ENCODE data around the gene NSD2. TPM values are rescaled to one million over a fixed set of nuclear protein-coding genes. Genes with fewer than 3 reads are reported as not detected.

Gene NSD2
- total and polyA plus RNA-seq, 7 donors = 7.2 to 57.9 (median 36.0) TPM

DNA sequence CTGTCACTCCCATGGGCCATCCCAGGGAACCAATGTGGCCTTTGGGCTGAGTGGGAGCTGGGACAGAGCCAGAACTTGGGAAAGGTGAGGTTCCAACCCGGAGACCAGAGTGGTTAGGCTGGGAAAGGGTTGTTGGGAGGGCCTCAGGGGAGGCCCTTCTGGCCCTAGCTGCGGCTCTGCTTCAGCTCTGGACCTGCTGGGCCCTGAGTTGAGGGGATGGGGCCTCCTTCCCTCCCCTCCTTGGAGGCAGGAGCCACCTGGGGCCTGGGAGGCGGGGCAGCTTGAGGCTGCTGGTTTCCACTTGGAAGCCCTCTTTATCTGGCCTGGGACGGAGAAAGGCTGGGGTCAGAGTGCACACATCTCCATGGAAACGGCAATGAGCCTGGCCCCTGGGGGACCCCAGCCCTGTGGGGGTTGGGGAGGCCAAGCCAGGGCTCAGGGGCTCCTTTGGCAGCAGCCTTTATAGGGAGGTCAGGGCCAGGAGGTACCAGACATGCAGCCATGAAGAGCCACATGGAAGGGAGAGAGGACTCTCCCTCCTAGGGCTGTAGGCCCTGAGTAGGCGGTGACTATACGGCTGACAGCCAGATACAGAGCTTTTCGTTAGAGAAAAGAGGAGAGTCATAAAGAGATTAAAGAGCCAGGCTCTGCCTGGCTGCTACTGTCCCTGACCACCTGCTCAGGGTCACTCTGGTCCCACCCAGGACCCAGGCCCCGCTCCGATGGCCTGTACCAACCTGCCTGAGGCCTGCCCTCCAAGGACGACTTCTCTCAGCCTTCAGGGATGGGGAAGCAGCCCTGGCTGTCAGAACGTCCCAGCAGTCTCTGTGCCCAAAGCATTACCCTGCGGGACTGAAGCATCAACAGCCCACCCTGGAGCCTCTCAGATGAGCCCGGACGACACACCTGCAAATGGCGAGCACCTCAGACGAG, 6.9 kb upstream of the NSD2 start:
- Histone ChIP-seq H3K27me3 (peaks cover 3 to 57% (median 49%) of the 10 kb centered on the region in 3 donors), H3K27ac (no peak overlapping the region), H3K4me1 (peaks cover 0 to 4% (median 0%) of the 10 kb centered on the region in 4 donors), H3K36me3 (no peaks in the 10 kb centered on the region), H3K4me3 (no peak overlapping the region), H3K9me3 (no peaks in the 10 kb centered on the region)
- intact Hi-C loops (cut with DNase I) = no loop called here
- WGBS, 2 donors = 84 to 87% methylated on average over 17 of the region's 17 CpGs
- TF ChIP-seq, protein P1, sequence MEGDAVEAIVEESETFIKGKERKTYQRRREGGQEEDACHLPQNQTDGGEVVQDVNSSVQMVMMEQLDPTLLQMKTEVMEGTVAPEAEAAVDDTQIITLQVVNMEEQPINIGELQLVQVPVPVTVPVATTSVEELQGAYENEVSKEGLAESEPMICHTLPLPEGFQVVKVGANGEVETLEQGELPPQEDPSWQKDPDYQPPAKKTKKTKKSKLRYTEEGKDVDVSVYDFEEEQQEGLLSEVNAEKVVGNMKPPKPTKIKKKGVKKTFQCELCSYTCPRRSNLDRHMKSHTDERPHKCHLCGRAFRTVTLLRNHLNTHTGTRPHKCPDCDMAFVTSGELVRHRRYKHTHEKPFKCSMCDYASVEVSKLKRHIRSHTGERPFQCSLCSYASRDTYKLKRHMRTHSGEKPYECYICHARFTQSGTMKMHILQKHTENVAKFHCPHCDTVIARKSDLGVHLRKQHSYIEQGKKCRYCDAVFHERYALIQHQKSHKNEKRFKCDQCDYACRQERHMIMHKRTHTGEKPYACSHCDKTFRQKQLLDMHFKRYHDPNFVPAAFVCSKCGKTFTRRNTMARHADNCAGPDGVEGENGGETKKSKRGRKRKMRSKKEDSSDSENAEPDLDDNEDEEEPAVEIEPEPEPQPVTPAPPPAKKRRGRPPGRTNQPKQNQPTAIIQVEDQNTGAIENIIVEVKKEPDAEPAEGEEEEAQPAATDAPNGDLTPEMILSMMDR (IDR thresholded peaks at IDR 0.05) = no peak
- no peak for DNase-seq

DNA sequence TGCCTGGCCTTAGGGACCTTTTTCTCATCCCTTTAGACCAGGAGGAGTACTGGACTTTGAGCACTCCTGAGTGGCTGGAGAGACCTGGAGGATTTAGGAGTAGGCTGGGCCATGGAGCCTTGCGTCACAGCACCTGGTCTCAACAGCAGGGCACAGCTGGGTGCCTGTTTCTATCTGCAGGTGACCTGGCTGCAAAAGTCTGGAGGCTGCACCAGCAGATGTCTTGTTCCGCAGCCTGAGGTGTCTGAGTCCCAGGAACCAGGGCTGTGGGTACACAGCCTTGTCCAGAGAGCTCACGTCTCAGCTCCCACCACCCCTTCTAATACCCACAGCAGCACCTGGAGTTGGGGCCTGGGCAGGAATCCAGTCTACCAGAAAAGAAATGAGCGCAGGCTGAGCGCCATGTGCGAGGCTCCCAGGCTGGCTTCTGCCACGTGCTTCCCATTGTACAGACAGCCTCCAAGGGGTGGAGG, 5.0 kb upstream of the NSD2 start:
- no peaks in the 10 kb centered on the region for H3K36me3 ChIP-seq
- intact Hi-C loops (cut with DNase I) = no loop called here
- no peak overlapping the region for H3K4me3 ChIP-seq
- H3K9me3 ChIP-seq = no peaks in the 10 kb centered on the region
- TF ChIP-seq POLR2AphosphoS5 (IDR thresholded peaks at IDR 0.05) = no peak
- TF ChIP-seq, protein P1 (IDR thresholded peaks at IDR 0.05) = no peak
- TF ChIP-seq EP300 (IDR thresholded peaks at IDR 0.05) = no peak
- TF ChIP-seq POLR2A (IDR thresholded peaks at IDR 0.05) = no peak
- peaks cover 0 to 17% (median 9%) of the 10 kb centered on the region in 4 donors for H3K4me1 ChIP-seq
- peaks cover 3 to 57% (median 49%) of the 10 kb centered on the region in 3 donors for H3K27me3 ChIP-seq
- no peak for DNase-seq
- 85 to 87% methylated on average over 7 of the region's 7 CpGs for WGBS, 2 donors
- H3K27ac ChIP-seq = no peak overlapping the region

DNA sequence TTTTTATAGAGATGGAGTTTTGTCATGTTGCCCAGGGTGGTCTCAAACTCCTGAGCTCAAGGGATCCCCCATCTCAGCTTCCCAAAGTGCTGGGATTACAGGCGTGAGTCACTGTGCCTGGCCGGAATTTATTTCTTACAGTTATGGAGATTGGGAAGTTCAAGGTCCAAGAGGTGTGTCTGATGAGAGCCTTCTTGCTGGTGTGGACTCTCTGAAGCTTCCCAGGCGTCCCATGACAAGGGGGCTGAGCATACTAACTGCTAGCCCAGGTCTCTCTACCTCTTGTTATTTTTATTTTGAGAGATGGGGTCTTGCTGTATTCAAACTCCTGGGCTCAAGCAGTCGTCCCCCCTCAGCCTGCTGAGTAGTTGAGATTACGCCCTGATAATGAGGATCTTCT, 2.9 kb upstream of the NSD2 start:
- H3K36me3 ChIP-seq = no peaks in the 10 kb centered on the region
- no peak overlapping the region for H3K4me3 ChIP-seq
- no peaks in the 10 kb centered on the region for H3K9me3 ChIP-seq
- TF ChIP-seq, protein P1 (IDR thresholded peaks at IDR 0.05) = no peak
- TF ChIP-seq POLR2A (IDR thresholded peaks at IDR 0.05) = no peak
- no peak for TF ChIP-seq POLR2AphosphoS5 (IDR thresholded peaks at IDR 0.05)
- no peak for TF ChIP-seq EP300 (IDR thresholded peaks at IDR 0.05)
- intact Hi-C loops (cut with DNase I) = no loop called here
- peaks cover 3 to 41% (median 34%) of the 10 kb centered on the region in 3 donors for H3K27me3 ChIP-seq
- H3K4me1 ChIP-seq = peaks cover 0 to 27% (median 21%) of the 10 kb centered on the region in 4 donors
- H3K27ac ChIP-seq = no peak overlapping the region
- WGBS, 2 donors = 26 to 66% methylated on average over 5 of the region's 5 CpGs
- DNase-seq = no peak

DNA sequence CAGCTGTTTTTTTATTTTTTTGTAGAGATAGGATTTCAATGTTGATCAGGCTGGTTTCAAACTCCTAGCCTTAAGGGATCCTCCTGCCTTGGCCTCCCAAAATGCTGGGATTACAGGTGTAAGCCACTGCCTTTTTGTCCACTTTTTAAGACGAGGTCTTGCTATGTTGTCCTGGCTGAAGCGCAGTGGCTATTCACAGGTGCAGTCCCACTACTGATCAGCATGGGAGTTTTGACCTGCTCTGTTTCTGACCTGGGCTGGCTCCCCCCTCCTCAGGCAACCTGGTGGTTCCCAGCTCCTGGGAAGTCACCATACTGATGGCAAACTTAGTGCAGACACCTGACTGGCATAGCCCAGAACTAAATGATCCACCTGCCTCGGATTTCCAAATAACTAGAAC, 2.3 kb upstream of the NSD2 start:
- Histone ChIP-seq H3K27me3 (peaks cover 3 to 35% (median 28%) of the 10 kb centered on the region in 3 donors), H3K4me3 (no peak overlapping the region), H3K36me3 (no peaks in the 10 kb centered on the region), H3K4me1 (peaks cover 0 to 31% (median 24%) of the 10 kb centered on the region in 4 donors), H3K9me3 (no peaks in the 10 kb centered on the region), H3K27ac (no peak overlapping the region)
- DNase-seq = no peak
- 67 to 89% methylated on average over 3 of the region's 3 CpGs for WGBS, 2 donors
- intact Hi-C loops (cut with DNase I) = no loop called here
- TF ChIP-seq, protein P1 (IDR thresholded peaks at IDR 0.05) = no peak
- no peak for TF ChIP-seq POLR2A (IDR thresholded peaks at IDR 0.05)
- no peak for TF ChIP-seq EP300 (IDR thresholded peaks at IDR 0.05)
- no peak for TF ChIP-seq POLR2AphosphoS5 (IDR thresholded peaks at IDR 0.05)

Data from sigmoid colon (tissue), 7 donors.